Uterus (tissue), 4 donors: ENCODE results near the gene JMJD8. TPM values are rescaled to one million over a fixed set of nuclear protein-coding genes. Genes with fewer than 3 reads are reported as not detected.
A peak's percentile ranks its signal among the peaks of the same experiment; 100 is the strongest.

Source experiments
- DNase-seq, 2 donors: peaks; one replicate each; pipeline ENCODE4 v3.0.0-alpha.2; 2019 to 2020
- H3K27ac ChIP-seq, 2 donors: fragments of 200-600 bp; sonication (generic); 1 replicate in 1 of 2; 2 replicates in 1 of 2; pipeline ENCODE4 v1.5.1; 2016 to 2018
- H3K27me3 ChIP-seq, 2 donors: fragments of 200-600 bp; sonication (generic); one replicate each; pipeline ENCODE4 v1.5.1; 2018 to 2019; ENCODE audit warnings: control low read depth in 1 of 2
- H3K36me3 ChIP-seq, 2 donors: fragments of 200-600 bp; sonication (generic); one replicate each; pipeline ENCODE4 v1.5.1; 2019; ENCODE audit warnings: control low read depth in 1 of 2
- H3K4me1 ChIP-seq, 2 donors: fragments of 200-600 bp; sonication (generic); one replicate each; pipeline ENCODE4 v1.5.1; 2018 to 2019; ENCODE audit warnings: control low read depth in 1 of 2
- H3K4me3 ChIP-seq, 2 donors: fragments of 200-600 bp; sonication (generic); 1 replicate in 1 of 2; 2 replicates in 1 of 2; pipeline ENCODE4 v1.5.1; 2018 to 2019; ENCODE audit warnings: mild to moderate bottlenecking in 1 of 2
- H3K9me3 ChIP-seq, 2 donors: fragments of 200-600 bp; sonication (generic); one replicate each; pipeline ENCODE4 v1.5.1; 2019; ENCODE audit warnings: control low read depth in 1 of 2
- CTCF ChIP-seq, 4 experiments: fragments of 200-600 bp in 2 of 4; fragments of 450-650 bp in 2 of 4; sonication (generic) in 2 of 4; IDR thresholded peaks; one replicate each; pipeline ENCODE4 v1.5.1; 2016 to 2019; ENCODE audit warnings: antibody characterized with exemption in 4 of 4, mild to moderate bottlenecking in 2 of 4, moderate library complexity in 1 of 4
- POLR2A ChIP-seq, 2 donors: fragments of 450-650 bp; IDR thresholded peaks; one replicate each; pipeline ENCODE4 v1.6.1; 2016; ENCODE audit warnings: antibody characterized with exemption in 2 of 2, mild to moderate bottlenecking in 1 of 2, moderate library complexity in 1 of 2
- intact Hi-C: fragments of 100-400 bp; cut with DNase I; formaldehyde crosslinking; loops from one replicate; pipeline ENCODE4 v1.15.1; 2023; ENCODE audit warnings: low total_unique reads
- total RNA-seq, 4 donors: library from RNA; depleted of rRNA in 3 of 4; stranded (reverse); fragments of >200 nt in 3 of 4; gene quantifications; one replicate each; pipeline versions ENCODE4 v1.1.0 to v1.2.4, GENCODE V29; 2014 to 2023
- donor health status: DM: yes; HTN: yes; CAD: no.

The JMJD8 gene
- total RNA-seq, 4 donors from 2014 or later = 45.6 to 111 (median 57.4) TPM

- Histone ChIP-seq H3K4me1 (peaks cover 0 to 26% of the 10 kb centered on the region in 2 donors), H3K9me3 (no peaks in the 10 kb centered on the region), H3K27ac (peak overlapping the region; percentile 71 to 91), H3K4me3 (peak overlapping the region; percentile 40 to 75), H3K27me3 (no peaks in the 10 kb centered on the region), H3K36me3 (no peaks in the 10 kb centered on the region)
- DNase-seq = no peak
- intact Hi-C loops = no loop called here
- TF ChIP-seq CTCF (IDR thresholded peaks at IDR 0.05) = peak in 1 of 4 experiments; percentile 7
- TF ChIP-seq POLR2A (IDR thresholded peaks at IDR 0.05) = no peak
Observed at GRCh38 chr16:648071-648780, 35.9 kb downstream of the JMJD8 start.

GRCh38 chr16:647173-647902, 36.8 kb downstream of the JMJD8 start:
- H3K4me3 ChIP-seq = no peak overlapping the region
- intact Hi-C loops = no loop called here
- H3K27ac ChIP-seq = no peak overlapping the region
- no peak for DNase-seq
- H3K9me3 ChIP-seq = no peaks in the 10 kb centered on the region
- H3K4me1 ChIP-seq = peaks cover 0 to 26% of the 10 kb centered on the region in 2 donors
- H3K36me3 ChIP-seq = no peaks in the 10 kb centered on the region
- TF ChIP-seq POLR2A (IDR thresholded peaks at IDR 0.05) = no peak
- no peak for TF ChIP-seq CTCF (IDR thresholded peaks at IDR 0.05)
- H3K27me3 ChIP-seq = no peaks in the 10 kb centered on the region

GRCh38 chr16:646679-647172, 37.4 kb downstream of the JMJD8 start:
- TF ChIP-seq CTCF (IDR thresholded peaks at IDR 0.05) = no peak
- no peak for TF ChIP-seq POLR2A (IDR thresholded peaks at IDR 0.05)
- Histone ChIP-seq H3K27me3 (no peaks in the 10 kb centered on the region), H3K27ac (no peak overlapping the region), H3K4me3 (no peak overlapping the region), H3K4me1 (peaks cover 0 to 26% of the 10 kb centered on the region in 2 donors), H3K9me3 (no peaks in the 10 kb centered on the region), H3K36me3 (no peaks in the 10 kb centered on the region)
- DNase-seq = no peak
- intact Hi-C loops = no loop called here

DNA sequence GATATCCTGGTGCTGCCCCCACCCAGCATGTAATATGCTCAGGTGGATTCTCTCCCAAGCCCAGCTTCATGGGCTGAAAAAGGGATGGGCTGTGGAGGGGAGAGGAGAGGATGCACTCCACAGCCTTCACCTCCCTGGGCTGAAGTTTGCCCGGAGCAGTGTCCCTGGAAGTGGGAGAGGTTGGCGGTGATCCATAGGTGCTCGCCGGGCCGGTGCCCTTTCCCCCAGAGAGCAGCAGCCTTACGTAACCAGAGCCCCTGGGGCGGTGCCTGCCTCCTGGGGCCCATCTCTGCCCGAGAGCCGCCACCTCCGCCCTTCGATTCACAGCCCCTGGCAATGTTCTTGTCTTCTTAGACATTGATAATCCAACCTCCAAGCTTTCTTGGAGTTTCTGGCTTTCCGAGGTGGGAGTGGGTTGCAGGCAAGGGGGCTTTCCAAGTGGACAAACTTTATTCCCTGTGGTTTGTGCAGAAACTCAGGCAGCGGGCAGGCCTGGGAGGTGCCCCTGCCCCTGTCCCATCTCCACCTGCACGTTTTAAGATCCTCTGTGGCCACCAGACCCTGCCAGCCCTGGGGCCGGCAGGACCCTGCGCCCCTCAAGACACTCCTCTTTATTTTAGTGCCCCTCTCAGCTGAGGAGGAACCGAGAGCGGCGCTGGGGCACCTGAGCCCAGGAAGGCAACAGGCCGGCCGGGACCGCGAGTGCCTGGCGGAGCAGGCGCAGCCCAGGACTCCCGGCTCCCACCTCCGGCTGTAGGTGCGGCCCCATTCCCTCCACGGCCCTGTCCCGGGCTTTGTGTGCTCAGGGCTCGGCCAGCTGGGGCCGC, 38.1 kb downstream of the JMJD8 start:
- Histone ChIP-seq H3K4me1 (peaks cover 0 to 26% of the 10 kb centered on the region in 2 donors), H3K36me3 (no peaks in the 10 kb centered on the region), H3K27ac (no peak overlapping the region), H3K9me3 (no peaks in the 10 kb centered on the region), H3K27me3 (no peaks in the 10 kb centered on the region), H3K4me3 (no peak overlapping the region)
- TF ChIP-seq POLR2A (IDR thresholded peaks at IDR 0.05) = no peak
- no peak for TF ChIP-seq CTCF (IDR thresholded peaks at IDR 0.05)
- intact Hi-C loops = no loop called here
- no peak for DNase-seq
